SJSA1 (cell line): ENCODE results near the gene UBB. TPM values are rescaled to one million over a fixed set of nuclear protein-coding genes. Genes with fewer than 3 reads are reported as not detected.

Experiments used
- DNase-seq, 2 experiments: peaks; one replicate each; pipeline ENCODE4 v3.0.0-alpha.2; 2015 to 2020; ENCODE audit warnings: low spot score in 2 of 2, low read depth in 1 of 2
- H3K27ac ChIP-seq: fragments of 250-450 bp; sonication (Bioruptor Pico); 2 replicates; pipeline ENCODE4 v1.5.1; 2020; ENCODE audit warnings: mild to moderate bottlenecking, moderate library complexity
- H3K27me3 ChIP-seq: fragments of 250-450 bp; sonication (Bioruptor Pico); replicated peaks from 2 replicates; pipeline ENCODE4 v1.5.1; 2020; ENCODE audit warnings: mild to moderate bottlenecking, moderate library complexity
- H3K36me3 ChIP-seq: fragments of 250-450 bp; sonication (Bioruptor Pico); 2 replicates; pipeline ENCODE4 v1.5.1; 2020; ENCODE audit warnings: mild to moderate bottlenecking
- H3K4me1 ChIP-seq: fragments of 250-450 bp; sonication (Bioruptor Pico); replicated peaks from 2 replicates; pipeline ENCODE4 v1.6.1; 2021; ENCODE audit warnings: mild to moderate bottlenecking
- H3K4me3 ChIP-seq: fragments of 250-450 bp; sonication (Bioruptor Pico); 2 replicates; pipeline ENCODE4 v1.5.1; 2020; ENCODE audit warnings: mild to moderate bottlenecking
- H3K9me3 ChIP-seq: fragments of 250-450 bp; sonication (Bioruptor Pico); replicated peaks from 2 replicates; pipeline ENCODE4 v1.5.1; 2020; ENCODE audit warnings: mild to moderate bottlenecking
- total RNA-seq: library from RNA; depleted of rRNA; stranded (reverse); fragments of >200 nt; shearing (Covaris generic); gene quantifications from 2 replicates; pipeline ENCODE4 v1.2.3, GENCODE V29; 2014; rRNA removed

The UBB gene
- 1,919 and 2,989 TPM in 2 replicates for total RNA-seq

- peak within 1 kb of the TSS; percentile 69 for H3K4me3 ChIP-seq
- DNase-seq = peak; percentile 97
- H3K27me3 ChIP-seq = no peaks in the 10 kb centered on the region
- H3K9me3 ChIP-seq = no peaks in the 10 kb centered on the region
- peaks cover 14% of the 10 kb centered on the region for H3K4me1 ChIP-seq
- H3K36me3 ChIP-seq = peaks cover 25% of the 10 kb centered on the region
- peak within 1 kb of the TSS; percentile 97 for H3K27ac ChIP-seq
Observed at GRCh38 chr17:16380640-16381495, at the start of gene UBB. TSS of gene UBB (plus strand) at chr17:16381091. CDS start at chr17:16381908, 817 bp downstream.

GRCh38 chr17:16338391-16338790 is 42.5 kb upstream of the UBB start:
- DNase-seq = no peak

GRCh38 chr17:16339402-16339801 is 41.5 kb upstream of the UBB start:
- Histone ChIP-seq H3K36me3 (0 out of 2 replicates have a peak, but pooled peaks cover 5% of the 10 kb centered on the region), H3K4me3 (no peak overlapping the region), H3K4me1 (no peaks in the 10 kb centered on the region), H3K27ac (no peak overlapping the region), H3K27me3 (no peaks in the 10 kb centered on the region), H3K9me3 (no peaks in the 10 kb centered on the region)
- no peak for DNase-seq

More at GRCh38 chr17:16338391-16338790, 42.5 kb upstream of the UBB start:
- no peak overlapping the region for H3K27ac ChIP-seq
- H3K4me3 ChIP-seq = no peak overlapping the region
- 0 out of 2 replicates have a peak, but pooled peaks cover 5% of the 10 kb centered on the region for H3K36me3 ChIP-seq
- no peaks in the 10 kb centered on the region for H3K27me3 ChIP-seq
- H3K4me1 ChIP-seq = no peaks in the 10 kb centered on the region
- no peaks in the 10 kb centered on the region for H3K9me3 ChIP-seq

DNA sequence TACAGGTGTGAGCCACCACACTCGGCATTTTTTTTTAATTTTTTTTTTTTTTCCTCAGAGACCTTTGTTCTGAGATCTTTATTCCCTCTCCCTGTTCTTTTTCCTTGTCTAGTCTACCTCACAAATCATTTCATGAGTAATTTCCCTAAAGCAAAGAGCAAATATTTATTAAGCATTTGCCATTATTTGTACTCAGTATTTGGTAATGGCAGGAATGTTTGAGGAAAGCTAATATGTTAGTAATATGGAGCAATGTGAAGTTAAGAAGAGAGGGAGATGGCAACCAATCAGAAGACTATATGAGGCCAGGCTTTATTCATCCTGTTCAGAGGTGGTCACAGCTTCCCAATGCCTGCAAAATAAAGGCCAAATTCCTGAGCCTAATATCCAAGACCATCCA is 40.9 kb upstream of the UBB start:
- 0 out of 2 replicates have a peak, but pooled peaks cover 5% of the 10 kb centered on the region for H3K36me3 ChIP-seq
- no peak overlapping the region for H3K4me3 ChIP-seq
- no peaks in the 10 kb centered on the region for H3K9me3 ChIP-seq
- no peak for DNase-seq
- no peak overlapping the region for H3K27ac ChIP-seq
- no peaks in the 10 kb centered on the region for H3K4me1 ChIP-seq
- no peaks in the 10 kb centered on the region for H3K27me3 ChIP-seq

GRCh38 chr17:16342979-16343378 is 37.9 kb upstream of the UBB start:
- H3K4me3 ChIP-seq = no peak overlapping the region
- H3K27ac ChIP-seq = no peak overlapping the region
- H3K27me3 ChIP-seq = no peaks in the 10 kb centered on the region
- 0 out of 2 replicates have a peak, but pooled peaks cover 8% of the 10 kb centered on the region for H3K36me3 ChIP-seq
- H3K9me3 ChIP-seq = no peaks in the 10 kb centered on the region
- DNase-seq = no peak
- no peaks in the 10 kb centered on the region for H3K4me1 ChIP-seq

DNA sequence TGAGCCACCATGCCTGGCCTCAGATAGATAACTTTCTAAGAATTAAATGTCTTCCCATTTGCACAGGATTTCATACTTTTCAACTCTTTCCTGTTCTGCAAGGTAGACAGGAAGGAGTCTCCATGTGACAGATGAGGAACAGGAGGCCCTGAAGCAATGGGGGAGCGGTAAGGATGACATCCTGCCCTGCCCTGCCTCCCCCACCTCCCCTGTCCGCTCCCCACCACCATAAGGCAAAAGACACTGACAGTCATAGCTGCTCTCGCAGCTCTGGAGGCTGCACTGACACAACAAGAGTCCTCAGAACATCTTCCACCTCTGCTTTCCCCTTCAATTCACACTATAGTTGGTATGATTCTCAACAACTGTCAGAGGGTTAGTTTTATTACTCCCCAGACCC is 37.3 kb upstream of the UBB start:
- DNase-seq = no peak
- H3K4me3 ChIP-seq = no peak overlapping the region

DNA sequence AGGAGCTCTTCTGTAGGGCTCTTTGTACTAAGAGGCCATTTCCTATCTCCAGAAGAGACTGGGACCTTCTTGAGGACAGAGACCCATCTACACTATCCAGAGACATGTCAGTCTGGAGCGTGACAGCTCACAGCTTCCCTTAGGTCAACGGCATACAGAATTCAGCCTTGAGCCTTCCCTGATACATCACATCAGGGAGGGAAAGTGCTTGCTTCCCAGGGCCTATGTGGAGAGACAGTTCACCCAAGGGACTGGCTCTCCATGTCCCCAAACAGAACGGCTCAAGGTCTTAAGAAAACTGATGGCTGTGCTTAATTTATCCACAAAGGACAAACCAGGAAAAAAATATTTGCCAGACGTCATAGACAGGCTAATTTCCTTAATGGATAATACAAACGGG is 35.3 kb upstream of the UBB start:
- Histone ChIP-seq H3K27ac (no peak overlapping the region), H3K27me3 (no peaks in the 10 kb centered on the region), H3K36me3 (0 out of 2 replicates have a peak, but pooled peaks cover 8% of the 10 kb centered on the region), H3K4me1 (no peaks in the 10 kb centered on the region), H3K9me3 (no peaks in the 10 kb centered on the region), H3K4me3 (no peak overlapping the region)
- DNase-seq = no peak

More for the DNA sequence above, 37.3 kb upstream of the UBB start:
- H3K27me3 ChIP-seq = no peaks in the 10 kb centered on the region
- 0 out of 2 replicates have a peak, but pooled peaks cover 8% of the 10 kb centered on the region for H3K36me3 ChIP-seq
- no peaks in the 10 kb centered on the region for H3K4me1 ChIP-seq
- H3K9me3 ChIP-seq = no peaks in the 10 kb centered on the region
- H3K27ac ChIP-seq = no peak overlapping the region

DNA sequence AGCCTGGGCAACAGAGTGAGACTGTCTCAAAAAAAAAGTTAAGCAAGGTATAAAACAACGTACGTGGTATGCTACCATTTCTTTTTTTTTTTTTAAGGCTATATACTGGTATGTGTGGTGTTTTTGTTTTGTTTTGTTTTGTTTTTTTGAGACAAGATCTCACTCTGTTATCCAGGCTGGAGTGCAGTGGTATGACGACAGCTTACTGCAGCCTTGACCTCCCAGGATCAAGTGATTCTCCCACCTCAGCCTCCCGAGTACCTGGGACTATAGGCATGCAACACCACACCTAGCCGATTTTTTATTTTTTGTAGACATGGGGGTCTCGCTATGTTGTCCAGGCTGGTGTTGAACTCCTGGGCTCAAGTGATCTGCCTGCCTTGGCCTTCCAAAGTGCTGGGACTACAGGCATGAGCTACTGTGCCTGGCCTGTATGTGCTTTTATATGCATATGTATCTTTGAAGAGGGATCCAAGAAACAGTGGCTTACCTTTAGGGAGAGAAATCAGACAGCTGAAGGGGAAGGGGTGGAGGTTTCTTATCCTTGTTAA is 34.1 kb upstream of the UBB start:
- H3K9me3 ChIP-seq = no peaks in the 10 kb centered on the region
- H3K4me1 ChIP-seq = peaks cover 1% of the 10 kb centered on the region; the same call in 1 of the 2 replicates
- no peak overlapping the region for H3K27ac ChIP-seq
- H3K27me3 ChIP-seq = no peaks in the 10 kb centered on the region
- no peak for DNase-seq
- H3K4me3 ChIP-seq = no peak overlapping the region
- 0 out of 2 replicates have a peak, but pooled peaks cover 8% of the 10 kb centered on the region for H3K36me3 ChIP-seq

GRCh38 chr17:16348586-16348985 is 32.3 kb upstream of the UBB start:
- Histone ChIP-seq H3K27me3 (no peaks in the 10 kb centered on the region), H3K27ac (no peak overlapping the region), H3K36me3 (peaks cover 13% of the 10 kb centered on the region), H3K9me3 (no peaks in the 10 kb centered on the region; the same call in 1 of the 2 replicates), H3K4me1 (peaks cover 17% of the 10 kb centered on the region), H3K4me3 (no peak overlapping the region)
- no peak for DNase-seq

DNA sequence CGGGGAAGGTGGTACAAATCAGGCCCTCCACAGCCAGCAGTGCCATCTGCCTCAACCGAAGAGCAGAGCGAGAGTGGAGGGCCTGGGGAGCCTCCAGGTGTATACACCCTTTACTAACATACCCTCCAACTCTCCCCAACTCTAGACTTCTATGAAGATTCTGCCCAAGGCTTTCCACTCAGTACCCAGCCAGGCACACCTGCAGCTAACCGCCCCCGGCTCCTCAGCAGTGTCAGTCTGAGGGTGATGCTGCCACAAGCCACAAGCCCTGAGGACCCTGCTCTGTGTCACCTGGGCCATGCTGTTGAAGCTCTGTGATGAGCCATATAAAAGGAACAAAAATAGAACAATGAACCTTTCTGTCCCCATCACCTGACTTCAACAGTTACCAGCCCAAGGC is 31.5 kb upstream of the UBB start:
- H3K36me3 ChIP-seq = peaks cover 13% of the 10 kb centered on the region
- no peak overlapping the region for H3K27ac ChIP-seq
- H3K27me3 ChIP-seq = no peaks in the 10 kb centered on the region
- H3K4me1 ChIP-seq = peaks cover 18% of the 10 kb centered on the region
- no peak for DNase-seq
- H3K9me3 ChIP-seq = no peaks in the 10 kb centered on the region; the same call in 1 of the 2 replicates
- H3K4me3 ChIP-seq = no peak overlapping the region

- no peaks in the 10 kb centered on the region for H3K27me3 ChIP-seq
- peak overlapping the region; percentile 94 for H3K4me3 ChIP-seq
- H3K36me3 ChIP-seq = peaks cover 10% of the 10 kb centered on the region
- no peaks in the 10 kb centered on the region; the same call in 1 of the 2 replicates for H3K9me3 ChIP-seq
- H3K4me1 ChIP-seq = peaks cover 18% of the 10 kb centered on the region
- DNase-seq = no peak
- H3K27ac ChIP-seq = no peak overlapping the region
Observed at GRCh38 chr17:16351831-16352230, 29.1 kb upstream of the UBB start.

GRCh38 chr17:16352303-16352666 is 28.6 kb upstream of the UBB start:
- 0 out of 2 replicates have a peak overlapping the region, but pooled peaks have one; percentile 16 for H3K27ac ChIP-seq

GRCh38 chr17:16352667-16353316 is 28.1 kb upstream of the UBB start:
- peaks cover 10% of the 10 kb centered on the region for H3K36me3 ChIP-seq
- H3K9me3 ChIP-seq = no peaks in the 10 kb centered on the region; the same call in 1 of the 2 replicates
- H3K27ac ChIP-seq = peak overlapping the region; percentile 16; the same call in 1 of the 2 replicates
- H3K27me3 ChIP-seq = no peaks in the 10 kb centered on the region
- peak overlapping the region; percentile 94 for H3K4me3 ChIP-seq
- peak; percentile 46 to 62 for DNase-seq
- H3K4me1 ChIP-seq = peaks cover 18% of the 10 kb centered on the region

More at GRCh38 chr17:16352303-16352666, 28.6 kb upstream of the UBB start:
- DNase-seq = peak in 1 of 2 experiments; percentile 44
- peaks cover 18% of the 10 kb centered on the region for H3K4me1 ChIP-seq
- no peaks in the 10 kb centered on the region for H3K27me3 ChIP-seq
- no peaks in the 10 kb centered on the region; the same call in 1 of the 2 replicates for H3K9me3 ChIP-seq
- peak overlapping the region; percentile 94 for H3K4me3 ChIP-seq
- peaks cover 10% of the 10 kb centered on the region for H3K36me3 ChIP-seq
